ENCODE results near the gene DDC. TPM values are rescaled to one million over a fixed set of nuclear protein-coding genes. Genes with fewer than 3 reads are reported as not detected.

DDC gene
- total RNA-seq, 4 donors from 2014 or later: 16.1 to 71.3 (median 42.5) TPM

DNA sequence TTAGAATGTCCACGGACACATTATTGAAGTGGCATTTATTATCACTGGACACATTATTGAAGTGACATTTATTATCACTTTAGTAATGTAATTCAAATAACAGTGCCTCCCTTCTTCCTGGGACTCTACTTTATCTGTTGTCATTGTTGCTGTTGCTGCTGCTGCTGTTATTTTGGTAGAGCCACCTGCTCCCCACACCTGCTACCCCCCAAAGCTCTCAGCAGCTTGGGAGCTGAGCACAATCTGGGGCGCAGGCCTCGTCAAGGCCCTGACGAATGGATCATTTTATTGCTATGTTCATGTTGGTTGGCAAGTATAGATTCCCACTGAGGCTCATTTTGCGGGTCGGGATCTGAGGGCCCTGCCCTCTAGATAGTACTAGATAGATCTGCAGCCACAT lies 139.9 kb downstream of the DDC start:
- Histone ChIP-seq H3K27me3 (no peaks in the 10 kb centered on the region), H3K9me3 (no peaks in the 10 kb centered on the region), H3K4me1 (no peaks in the 10 kb centered on the region), H3K4me3 (no peak overlapping the region), H3K36me3 (no peaks in the 10 kb centered on the region), H3K27ac (no peak overlapping the region)
- intact Hi-C loops (cut with DNase I; ENCODE audit: low total_unique reads) (no loop called here), in situ Hi-C loops (cut with MboI; ENCODE audit: low pct_ligation_motif_present in 1 of 4, low pct_unique_long_range_greater_than_20kb in 1 of 4, low sequenced_read_pairs in 3 of 4) (loop anchor here in 1 of 4 donors (10.0 kb wide), 1 partner anchor 281 kb away; no protein-coding TSS in a partner anchor)
- WGBS, 2 donors (ENCODE audit: low coverage in 1 of 2): 94 to 96% methylated on average over 5 to 6 of the region's 6 CpGs
- TF ChIP-seq POLR2AphosphoS5 (IDR thresholded peaks at IDR 0.05): no peak
- no peak for TF ChIP-seq EP300 (IDR thresholded peaks at IDR 0.05; ENCODE audit: low read depth)
- TF ChIP-seq POLR2A (IDR thresholded peaks at IDR 0.05): no peak
- TF ChIP-seq, protein P1, sequence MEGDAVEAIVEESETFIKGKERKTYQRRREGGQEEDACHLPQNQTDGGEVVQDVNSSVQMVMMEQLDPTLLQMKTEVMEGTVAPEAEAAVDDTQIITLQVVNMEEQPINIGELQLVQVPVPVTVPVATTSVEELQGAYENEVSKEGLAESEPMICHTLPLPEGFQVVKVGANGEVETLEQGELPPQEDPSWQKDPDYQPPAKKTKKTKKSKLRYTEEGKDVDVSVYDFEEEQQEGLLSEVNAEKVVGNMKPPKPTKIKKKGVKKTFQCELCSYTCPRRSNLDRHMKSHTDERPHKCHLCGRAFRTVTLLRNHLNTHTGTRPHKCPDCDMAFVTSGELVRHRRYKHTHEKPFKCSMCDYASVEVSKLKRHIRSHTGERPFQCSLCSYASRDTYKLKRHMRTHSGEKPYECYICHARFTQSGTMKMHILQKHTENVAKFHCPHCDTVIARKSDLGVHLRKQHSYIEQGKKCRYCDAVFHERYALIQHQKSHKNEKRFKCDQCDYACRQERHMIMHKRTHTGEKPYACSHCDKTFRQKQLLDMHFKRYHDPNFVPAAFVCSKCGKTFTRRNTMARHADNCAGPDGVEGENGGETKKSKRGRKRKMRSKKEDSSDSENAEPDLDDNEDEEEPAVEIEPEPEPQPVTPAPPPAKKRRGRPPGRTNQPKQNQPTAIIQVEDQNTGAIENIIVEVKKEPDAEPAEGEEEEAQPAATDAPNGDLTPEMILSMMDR (IDR thresholded peaks at IDR 0.05): no peak
- no peak for DNase-seq

DNA sequence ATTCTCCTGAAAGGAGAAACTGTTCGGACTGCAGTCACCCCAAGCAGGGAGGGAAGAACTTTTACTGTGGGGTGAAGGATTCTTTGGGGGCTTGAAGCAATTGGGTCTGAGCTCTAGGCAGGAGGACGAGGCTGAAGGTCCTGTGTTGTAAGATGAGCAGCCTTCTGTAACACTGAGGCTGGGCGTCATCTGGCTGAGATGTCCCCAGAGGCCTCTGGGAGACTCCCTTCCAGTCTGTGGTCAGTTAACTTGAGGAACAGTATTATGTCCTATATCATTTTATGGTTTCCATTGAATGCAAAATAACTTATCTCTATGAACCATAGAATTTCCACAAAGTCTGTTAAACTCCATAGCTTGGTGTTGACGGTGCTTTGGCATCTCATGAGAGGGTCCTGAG lies 141.3 kb downstream of the DDC start:
- intact Hi-C loops (cut with DNase I; ENCODE audit: low total_unique reads): no loop called here
- H3K4me1 ChIP-seq: no peaks in the 10 kb centered on the region
- 68 to 90% methylated on average over 2 to 4 of the region's 4 CpGs for WGBS, 2 donors (ENCODE audit: low coverage in 1 of 2)
- H3K27ac ChIP-seq: no peak overlapping the region
- no peaks in the 10 kb centered on the region for H3K27me3 ChIP-seq
- no peak overlapping the region for H3K4me3 ChIP-seq
- H3K36me3 ChIP-seq: no peaks in the 10 kb centered on the region
- in situ Hi-C loops (cut with MboI; ENCODE audit: low pct_ligation_motif_present in 1 of 4, low pct_unique_long_range_greater_than_20kb in 1 of 4, low sequenced_read_pairs in 3 of 4): loop anchor here in 1 of 4 donors (10.0 to 25.0 kb wide), 2 partner anchors 212 to 279 kb away; no protein-coding TSS in a partner anchor
- no peak for DNase-seq
- H3K9me3 ChIP-seq: no peaks in the 10 kb centered on the region
- no peak for TF ChIP-seq POLR2A (IDR thresholded peaks at IDR 0.05)
- TF ChIP-seq POLR2AphosphoS5 (IDR thresholded peaks at IDR 0.05): no peak
- no peak for TF ChIP-seq EP300 (IDR thresholded peaks at IDR 0.05; ENCODE audit: low read depth)

DNA sequence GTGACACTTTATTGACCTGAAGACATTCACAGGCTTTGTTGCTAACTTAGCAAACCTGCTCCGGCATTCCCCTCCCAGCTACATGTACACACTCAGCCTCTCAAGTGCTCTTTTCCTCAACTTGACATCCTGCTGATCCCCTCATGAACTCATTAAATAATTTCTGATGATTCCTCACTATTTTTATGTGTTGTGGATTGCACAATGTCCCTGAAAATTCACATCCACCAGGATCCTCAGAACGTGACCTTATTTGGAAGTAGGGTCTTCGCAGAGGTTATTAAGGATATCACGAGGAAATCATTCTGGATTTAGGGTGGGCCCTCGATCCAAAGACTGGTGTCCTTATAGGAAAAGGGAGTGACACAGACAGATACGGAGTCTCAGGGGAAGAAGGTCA lies 142.3 kb downstream of the DDC start:
- H3K27ac ChIP-seq: no peak overlapping the region
- no peaks in the 10 kb centered on the region for H3K36me3 ChIP-seq
- in situ Hi-C loops (cut with MboI; ENCODE audit: low pct_ligation_motif_present in 1 of 4, low pct_unique_long_range_greater_than_20kb in 1 of 4, low sequenced_read_pairs in 3 of 4) (loop anchor here in 1 of 4 donors (10.0 to 25.0 kb wide), 2 partner anchors 211 to 278 kb away; no protein-coding TSS in a partner anchor), intact Hi-C loops (cut with DNase I; ENCODE audit: low total_unique reads) (no loop called here)
- no peaks in the 10 kb centered on the region for H3K27me3 ChIP-seq
- no peak for DNase-seq
- 88% methylated on average over 6 of the region's 6 CpGs for WGBS, 2 donors (ENCODE audit: low coverage in 1 of 2)
- TF ChIP-seq POLR2A (IDR thresholded peaks at IDR 0.05) (no peak), EP300 (IDR thresholded peaks at IDR 0.05; ENCODE audit: low read depth) (no peak), POLR2AphosphoS5 (IDR thresholded peaks at IDR 0.05) (no peak)
- TF ChIP-seq, protein P1 (IDR thresholded peaks at IDR 0.05): no peak
- H3K4me1 ChIP-seq: no peaks in the 10 kb centered on the region
- no peaks in the 10 kb centered on the region for H3K9me3 ChIP-seq
- H3K4me3 ChIP-seq: no peak overlapping the region

DNA sequence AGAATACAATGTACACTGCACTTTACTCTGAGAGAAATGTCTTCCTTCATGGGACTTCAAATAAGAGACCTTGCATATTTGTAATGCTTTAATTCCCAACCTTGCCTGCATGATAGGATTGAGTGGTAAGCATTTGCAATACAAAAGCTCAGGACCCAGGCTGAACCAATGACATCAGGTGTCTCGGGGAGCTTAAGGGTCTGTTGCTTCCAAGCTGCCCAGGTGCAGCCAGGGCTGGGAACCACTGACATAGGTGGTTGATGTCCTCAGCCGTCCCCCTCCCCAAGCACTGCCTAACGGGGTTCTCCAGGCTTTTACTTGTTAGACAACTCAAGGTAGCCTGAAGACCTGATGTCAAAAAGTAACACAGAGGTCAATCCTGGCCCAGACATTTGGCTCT lies 144.2 kb downstream of the DDC start:
- TF ChIP-seq POLR2AphosphoS5 (IDR thresholded peaks at IDR 0.05): no peak
- TF ChIP-seq, protein P1 (IDR thresholded peaks at IDR 0.05): no peak
- TF ChIP-seq POLR2A (IDR thresholded peaks at IDR 0.05): no peak
- TF ChIP-seq EP300 (IDR thresholded peaks at IDR 0.05; ENCODE audit: low read depth): no peak
- WGBS, 2 donors (ENCODE audit: low coverage in 1 of 2): 72% methylated on average over 3 of the region's 3 CpGs; no CpG with 5 or more reads in 1 of the 2 donors
- H3K27ac ChIP-seq: no peak overlapping the region
- no peaks in the 10 kb centered on the region for H3K9me3 ChIP-seq
- no peak for DNase-seq
- H3K36me3 ChIP-seq: no peaks in the 10 kb centered on the region
- H3K4me3 ChIP-seq: no peak overlapping the region
- H3K27me3 ChIP-seq: no peaks in the 10 kb centered on the region
- in situ Hi-C loops (cut with MboI; ENCODE audit: low pct_ligation_motif_present in 1 of 4, low pct_unique_long_range_greater_than_20kb in 1 of 4, low sequenced_read_pairs in 3 of 4) (loop anchor here in 1 of 4 donors (10.0 to 25.0 kb wide), 2 partner anchors 209 to 276 kb away; no protein-coding TSS in a partner anchor), intact Hi-C loops (cut with DNase I; ENCODE audit: low total_unique reads) (no loop called here)
- no peaks in the 10 kb centered on the region for H3K4me1 ChIP-seq
